Measurements from ENCODE around the gene ZNF407.

GRCh38 chr18:75066936-75067335 lies 469.3 kb downstream of the ZNF407 start:
- TF ChIP-seq BHLHE40 (IDR thresholded peaks at IDR 0.05; ENCODE audit: borderline replicate concordance) (no peak), SP1 (IDR thresholded peaks at IDR 0.05) (no peak), FOXA1 (IDR thresholded peaks at IDR 0.05) (no peak), FOXK2 (IDR thresholded peaks at IDR 0.05) (no peak), HDGF (IDR thresholded peaks at IDR 0.05; ENCODE audit: borderline replicate concordance) (no peak), ZNF384 (IDR thresholded peaks at IDR 0.05) (no peak), PKNOX1 (IDR thresholded peaks at IDR 0.05) (no peak), FOXM1 (IDR thresholded peaks at IDR 0.05; ENCODE audit: borderline replicate concordance) (no peak), ARNT (IDR thresholded peaks at IDR 0.05) (no peak), NFRKB (IDR thresholded peaks at IDR 0.05) (no peak), SUZ12 (IDR thresholded peaks at IDR 0.05) (no peak), ELF4 (IDR thresholded peaks at IDR 0.05) (no peak), CTBP1 (IDR thresholded peaks at IDR 0.05; ENCODE audit: borderline replicate concordance) (no peak), L3MBTL2 (conservative IDR thresholded peaks at IDR 0.05) (no peak)
